Psoas muscle (tissue), 8 donors: ENCODE results near the gene RBAK. TPM values are rescaled to one million over a fixed set of nuclear protein-coding genes. Genes with fewer than 3 reads are reported as not detected.
"Not testable (repeated sequence)": the region's sequence is repeated elsewhere in the genome, so short reads cannot be mapped to it uniquely, and the experiment has no call there.

Source experiments
- ATAC-seq, 4 donors: fragments of 200-7000 bp; cut with Tn5 transposase; one replicate each; pipeline ENCODE4 v1.9.1; 2020; ENCODE audit warnings: moderate library complexity in 3 of 4, mild to moderate bottlenecking in 2 of 4
- DNase-seq, 2 donors: peaks; one replicate each; pipeline ENCODE4 v3.0.0-alpha.2; 2020
- H3K27ac ChIP-seq: fragments of 200-600 bp; one replicate; pipeline ENCODE4 v1.8.0; 2022
- H3K27me3 ChIP-seq, 3 donors: fragments of 200-600 bp in 1 of 3; one replicate each; pipeline versions ENCODE4 v1.6.1 to v1.8.0; 2013 to 2022; ENCODE audit warnings: low read length in 2 of 3, mild to moderate bottlenecking in 2 of 3, moderate library complexity in 1 of 3; ENCODE audit not compliant: insufficient read depth in 3 of 3
- H3K36me3 ChIP-seq, 2 donors: fragments of 200-600 bp in 1 of 2; one replicate each; pipeline versions ENCODE4 v1.6.1 to v1.8.0; 2013 to 2022; ENCODE audit warnings: low read depth in 1 of 2, mild to moderate bottlenecking in 1 of 2, moderate library complexity in 1 of 2; ENCODE audit not compliant: insufficient read depth in 1 of 2
- H3K4me1 ChIP-seq: fragments of 200-600 bp; one replicate; pipeline ENCODE4 v1.8.0; 2022
- H3K4me3 ChIP-seq: fragments of 200-600 bp; one replicate; pipeline ENCODE4 v1.8.0; 2022; ENCODE audit warnings: mild to moderate bottlenecking
- H3K9me3 ChIP-seq: fragments of 200-600 bp; one replicate; pipeline ENCODE4 v1.8.0; 2022
- CTCF ChIP-seq: fragments of 200-600 bp; IDR thresholded peaks from one replicate; pipeline ENCODE4 v1.8.0; 2022; ENCODE audit warnings: antibody characterized with exemption
- WGBS, 3 donors: extraction: QIAGEN DNeasy Blood & Tissue Kit; methylation state at CpG; one replicate each; pipeline versions ENCODE4 v1.1.6 to v1.1.7; 2013; 5-methylcytosine and 5-hydroxymethylcytosine counted together
- intact Hi-C, 2 donors: fragments of 100-400 bp; cut with DNase I; formaldehyde crosslinking; loops; one replicate each; pipeline versions ENCODE4 v1.11.0 to v1.14.2; 2022
- polyA plus RNA-seq, 3 donors: library from polyadenylated mRNA; stranded (reverse); fragments of 200-250 nt; gene quantifications; one replicate each; pipeline ENCODE4 v1.2.3, GENCODE V29; 2013
- total RNA-seq, 4 donors: library from RNA; stranded (reverse); fragmentation: NEBNext Ultra II Directional in 2 of 4; extraction: Animal tissue kit (Norgen Biotek cat#: 25700) in 2 of 4; gene quantifications; one replicate each; pipeline versions ENCODE4 v1.2.1 to v1.2.4, GENCODE V29; 2021 to 2023
- donor health status: healthy with polysubstance abuse.
- donor health status: DM: no; HTN: no; CAD: no; lungs with moderate emphysema.
- donor health status: Bipolar disorder and iron deficiency.
- donor health status: healthy.
- donor health status: DM: yes; HTN: yes; CAD: no.
- donor health status: DM: no; HTN: no; CAD: no.
- donor health status: DM: no; HTN: no; CAD: no.
- donor health status: DM: yes; HTN: yes; CAD: no.

The RBAK gene
- total and polyA plus RNA-seq, 7 donors: 2.6 to 7.2 (median 6.5) TPM

- ATAC-seq: no peak
- TF ChIP-seq CTCF: no peak
- WGBS, 3 donors: 71 to 79% (median 76%) methylated on average over 9 of the region's 9 CpGs
- peaks cover 0 to 16% (median 2%) of the 10 kb centered on the region in 3 donors for H3K27me3 ChIP-seq
- intact Hi-C loops: loop anchor here (5.0 to 10.0 kb wide), 2 partner anchors 114 to 291 kb away; no protein-coding TSS in a partner anchor
- no peaks in the 10 kb centered on the region for H3K36me3 ChIP-seq
- no peak for DNase-seq
- H3K27ac ChIP-seq: no peak overlapping the region
- no peaks in the 10 kb centered on the region for H3K9me3 ChIP-seq
- H3K4me3 ChIP-seq: no peak overlapping the region
- H3K4me1 ChIP-seq: no peaks in the 10 kb centered on the region
Measured at GRCh38 chr7:5086256-5086655, 40.6 kb downstream of the RBAK start.

GRCh38 chr7:5088228-5088833 is 42.7 kb downstream of the RBAK start:
- 54 to 65% (median 56%) methylated on average over 12 of the region's 12 CpGs for WGBS, 3 donors
- H3K9me3 ChIP-seq, H3K4me1 ChIP-seq, DNase-seq, H3K27ac ChIP-seq, H3K4me3 ChIP-seq, H3K36me3 ChIP-seq, ATAC-seq: not testable (repeated sequence)
- H3K27me3 ChIP-seq: peaks cover 0 to 16% (median 0%) of the 10 kb centered on the region in 3 donors
- intact Hi-C loops: loop anchor here (5.0 to 10.0 kb wide), 2 partner anchors 116 to 294 kb away; no protein-coding TSS in a partner anchor

GRCh38 chr7:5088906-5089305 is 43.2 kb downstream of the RBAK start:
- DNase-seq (no peak), ATAC-seq (no peak)
- intact Hi-C loops: loop anchor here (5.0 to 10.0 kb wide), 2 partner anchors 117 to 294 kb away; no protein-coding TSS in a partner anchor
- H3K27ac ChIP-seq: no peak overlapping the region
- H3K4me1 ChIP-seq: no peaks in the 10 kb centered on the region
- 61 to 74% (median 69%) methylated on average over 8 of the region's 8 CpGs for WGBS, 3 donors
- no peak overlapping the region for H3K4me3 ChIP-seq
- peaks cover 0 to 16% (median 0%) of the 10 kb centered on the region in 3 donors for H3K27me3 ChIP-seq
- H3K9me3 ChIP-seq: peaks cover 8% of the 10 kb centered on the region
- no peak for TF ChIP-seq CTCF
- H3K36me3 ChIP-seq: no peaks in the 10 kb centered on the region

GRCh38 chr7:5093948-5094347 is 48.3 kb downstream of the RBAK start:
- ATAC-seq: no peak
- Histone ChIP-seq H3K36me3 (no peaks in the 10 kb centered on the region), H3K27me3 (peaks cover 0 to 6% (median 0%) of the 10 kb centered on the region in 3 donors), H3K4me3 (no peak overlapping the region), H3K9me3 (peaks cover 28% of the 10 kb centered on the region), H3K27ac (no peak overlapping the region), H3K4me1 (no peaks in the 10 kb centered on the region)
- 66 to 79% (median 76%) methylated on average over 5 of the region's 5 CpGs for WGBS, 3 donors
- intact Hi-C loops: no loop called here
- TF ChIP-seq CTCF: no peak
- no peak for DNase-seq

- Histone ChIP-seq H3K4me1 (no peaks in the 10 kb centered on the region), H3K27me3 (peaks cover 0 to 5% (median 0%) of the 10 kb centered on the region in 3 donors), H3K27ac (no peak overlapping the region), H3K36me3 (no peaks in the 10 kb centered on the region), H3K9me3 (peaks cover 34% of the 10 kb centered on the region), H3K4me3 (no peak overlapping the region)
- DNase-seq (no peak), ATAC-seq (no peak)
- intact Hi-C loops: no loop called here
- TF ChIP-seq CTCF: no peak
- WGBS, 3 donors: 78 to 85% (median 81%) methylated on average over 2 of the region's 2 CpGs
Measured at GRCh38 chr7:5094641-5095040, 49.0 kb downstream of the RBAK start.
